B cell (primary cell): Measurements from ENCODE around the gene PALD1.

Source experiments
- CTCF ChIP-seq: fragments of 200-600 bp; IDR thresholded peaks from one replicate; pipeline ENCODE4 v1.8.0; 2022; ENCODE audit warnings: antibody characterized with exemption, mild to moderate bottlenecking
- EZH2 ChIP-seq: IDR thresholded peaks from 2 replicates; pipeline ENCODE4 v1.6.1; 2012; ENCODE audit warnings: borderline replicate concordance, low read depth, mild to moderate bottlenecking, moderate library complexity, low read length; ENCODE audit not compliant: insufficient read depth, poor library complexity, severe bottlenecking

GRCh38 chr10:70494536-70494935 is 16.0 kb downstream of the PALD1 start:
- TF ChIP-seq CTCF (no peak), EZH2 (no peak)
